Stimulated activated CD4-positive, alpha-beta T cell treated with anti-CD3 and anti-CD28 coated beads, Interleukin-4, amount 100 ng/mL, for 48 hours (primary cell): ENCODE data around the gene NEDD4.
"Not testable (repeated sequence)": the region's sequence is repeated elsewhere in the genome, so short reads cannot be mapped to it uniquely, and the experiment has no call there.

ENCODE experiments used
- DNase-seq, 2 donors: peaks; one replicate each; pipeline ENCODE4 v3.0.0-alpha.2; 2020; ENCODE audit warnings: low read depth in 2 of 2

NEDD4 gene

GRCh38 chr15:55993111-55993803, at the start of gene NEDD4:
Gene NEDD4, minus strand, starts transcription at chr15:55993612. Its CDS starts 57 bp downstream, at chr15:55993555.
- DNase-seq: peak; percentile 57 to 70

GRCh38 chr15:56042498-56042897, 49.1 kb upstream of the NEDD4 start:
- DNase-seq: no peak

DNA sequence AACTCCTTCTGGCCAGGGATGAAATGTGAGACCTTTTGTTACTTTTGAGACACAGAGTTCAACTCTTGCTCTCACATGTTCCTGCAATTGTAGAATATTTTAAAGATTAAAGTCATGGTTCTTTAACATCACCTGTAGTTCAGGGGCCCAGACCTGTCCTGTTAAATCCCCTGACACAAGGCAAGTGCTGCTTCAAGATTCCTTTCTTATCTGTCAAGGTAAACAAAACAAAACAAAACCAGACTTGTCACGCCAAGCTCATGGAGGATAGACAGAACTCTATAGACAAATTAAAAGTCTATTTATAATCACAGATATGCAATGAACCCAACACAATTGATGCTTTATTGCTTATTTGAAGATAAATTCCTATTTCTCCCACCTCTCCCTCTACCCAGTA, 48.6 kb upstream of the NEDD4 start:
- DNase-seq: no peak

GRCh38 chr15:56040081-56041035, 46.9 kb upstream of the NEDD4 start:
- peak in 1 of 2 donors; percentile 12 for DNase-seq

DNA sequence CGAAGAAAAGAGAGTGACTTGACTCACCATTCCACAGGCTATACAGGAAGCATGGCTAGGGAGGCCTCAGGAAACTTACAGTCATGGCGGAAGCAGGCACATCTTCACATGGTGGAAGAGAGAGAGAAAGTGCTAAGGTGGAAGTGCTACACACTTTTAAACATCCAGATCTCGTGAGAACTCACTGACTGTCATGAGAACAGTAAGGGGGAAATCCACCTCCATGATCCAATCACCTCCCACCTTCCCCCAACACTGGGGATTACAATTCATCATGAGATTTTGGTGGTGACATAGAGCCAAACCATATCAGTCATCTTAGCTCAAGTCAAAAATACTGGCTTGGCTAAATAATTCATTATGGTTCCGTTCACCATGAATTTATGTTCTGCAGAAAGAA, 45.3 kb upstream of the NEDD4 start:
- DNase-seq: no peak

- no peak for DNase-seq
Observed at GRCh38 chr15:56038015-56038414, 44.6 kb upstream of the NEDD4 start.

GRCh38 chr15:56036546-56037067, 43.2 kb upstream of the NEDD4 start:
- no peak for DNase-seq

- no peak for DNase-seq
Observed at GRCh38 chr15:56035166-56035565, 41.8 kb upstream of the NEDD4 start.

GRCh38 chr15:56034514-56034913, 41.1 kb upstream of the NEDD4 start:
- DNase-seq: no peak

DNA sequence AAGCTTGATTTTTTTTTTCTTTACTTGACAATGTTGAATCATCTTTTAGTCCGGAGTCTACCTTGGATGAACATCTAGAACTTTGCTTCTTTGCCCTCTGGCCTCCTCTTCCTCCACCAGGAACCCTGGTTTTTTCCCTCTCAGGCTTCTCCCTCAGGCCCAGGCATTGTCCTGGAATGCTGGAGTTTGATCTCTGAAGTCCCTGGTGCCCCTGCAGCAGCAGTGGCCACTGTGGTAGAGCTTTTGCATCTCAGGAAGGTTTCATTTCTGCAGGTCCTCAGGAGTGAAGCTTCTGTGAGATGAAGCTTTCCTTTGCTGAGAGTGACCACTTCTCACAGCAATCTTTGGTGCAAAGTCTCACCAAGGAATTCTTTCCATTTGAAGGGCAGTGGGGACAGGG, 39.0 kb upstream of the NEDD4 start:
- no peak for DNase-seq

- DNase-seq: no peak
Observed at GRCh38 chr15:56031836-56032235, 38.4 kb upstream of the NEDD4 start.

DNA sequence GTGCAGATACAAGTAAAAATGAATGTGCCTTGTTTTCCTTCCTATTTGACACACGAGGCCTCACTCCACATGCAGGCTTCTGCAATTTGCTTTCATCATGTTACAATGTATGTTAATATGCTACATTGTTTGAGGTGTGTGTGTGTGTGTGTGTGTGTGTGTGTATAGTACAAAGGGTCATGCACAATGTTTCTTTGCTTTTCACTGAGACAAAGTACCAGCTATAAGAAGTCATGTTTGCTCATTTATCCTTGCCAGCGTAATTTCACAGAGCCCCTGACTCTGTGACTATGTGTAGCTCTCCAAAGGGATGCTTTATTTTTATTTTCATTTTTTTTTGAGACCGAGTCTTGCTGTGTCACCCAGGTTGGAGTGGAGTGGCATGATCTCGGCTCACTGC, 38.0 kb upstream of the NEDD4 start:
- no peak for DNase-seq

DNA sequence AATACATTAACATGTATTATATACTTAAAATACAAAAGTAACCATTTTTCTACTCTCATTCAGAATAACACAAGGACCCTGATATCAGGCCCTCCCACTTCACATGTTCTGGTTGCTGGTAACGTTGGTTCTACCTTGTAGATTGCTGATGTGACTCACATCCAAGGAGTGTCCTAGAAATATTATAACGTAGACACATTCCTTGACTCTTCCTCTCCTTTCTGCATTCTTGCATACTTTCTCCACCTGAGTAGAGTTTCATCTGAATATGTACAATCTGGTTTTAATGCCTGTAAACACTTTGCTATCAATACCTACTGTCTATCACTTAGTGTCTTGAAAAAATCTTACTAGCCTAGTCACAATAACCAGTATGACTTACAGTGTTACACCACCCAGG, 35.0 kb upstream of the NEDD4 start:
- DNase-seq: no peak

- not testable (repeated sequence) for DNase-seq
Observed at GRCh38 chr15:56023160-56023559, 29.7 kb upstream of the NEDD4 start.

DNA sequence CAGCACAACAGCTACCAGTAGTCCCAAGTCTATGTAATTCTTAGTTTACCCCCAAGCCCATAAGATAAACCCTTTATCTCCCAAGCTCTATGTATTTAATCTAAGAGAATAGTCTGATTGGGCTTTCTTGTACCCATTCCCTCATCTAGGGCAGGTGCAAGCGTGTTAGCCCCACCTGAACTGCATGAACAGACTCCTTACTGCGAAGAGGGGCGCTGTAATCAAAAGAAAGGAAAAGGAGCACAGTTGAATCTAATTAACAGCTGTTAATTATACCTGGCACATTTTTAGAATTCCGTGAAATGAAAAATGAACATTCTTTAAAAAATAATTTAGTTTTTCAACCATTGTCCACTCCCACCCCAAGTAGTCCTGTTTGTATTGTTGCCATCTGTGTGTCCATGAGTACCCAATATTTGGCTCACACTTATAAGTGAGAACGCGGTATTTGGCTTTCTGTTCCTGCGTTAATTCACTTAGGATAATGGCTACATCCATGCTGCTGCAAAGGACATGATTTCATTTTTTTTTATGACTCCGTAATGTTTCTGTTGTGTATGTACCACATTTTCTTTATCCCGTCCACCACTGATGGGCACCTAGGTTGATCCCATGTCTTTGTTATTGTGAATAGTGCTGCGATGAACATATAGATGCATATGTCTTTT, 26.5 kb upstream of the NEDD4 start:
- no peak for DNase-seq

DNA sequence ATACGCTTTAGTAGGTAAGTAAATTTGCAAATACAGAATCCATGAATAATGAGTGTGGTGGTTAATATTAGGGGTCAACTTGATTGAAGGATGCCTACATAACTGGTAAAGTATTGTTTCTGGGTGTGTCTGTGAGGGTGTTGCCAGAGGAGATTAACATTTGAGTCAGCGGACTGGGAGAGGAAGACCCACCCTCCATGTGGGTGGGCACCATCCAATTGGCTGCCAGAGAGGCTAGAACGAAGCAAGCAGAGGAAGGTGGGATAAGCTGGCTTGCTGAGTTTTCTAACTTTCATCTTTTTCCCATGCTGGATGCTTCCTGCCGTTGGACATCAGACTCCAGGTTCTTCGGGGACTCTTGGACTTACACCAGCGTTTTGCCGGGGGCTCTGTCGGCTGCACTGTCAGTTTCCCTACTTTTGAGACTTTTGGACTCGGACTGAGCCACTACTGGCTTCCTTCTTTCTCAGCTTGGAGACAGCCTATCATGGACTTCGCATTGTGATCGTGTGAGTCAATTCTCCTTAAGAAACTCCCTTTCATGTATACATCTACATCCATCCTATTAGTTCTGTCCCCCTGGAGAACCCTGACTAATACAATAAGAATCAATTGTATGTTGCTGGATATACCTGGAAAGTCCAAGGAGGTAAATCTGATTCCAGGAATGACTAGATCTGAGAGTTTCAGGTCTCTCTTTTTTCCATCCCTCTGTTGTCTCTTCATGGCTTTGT, 25.8 kb upstream of the NEDD4 start:
- DNase-seq: no peak

DNA sequence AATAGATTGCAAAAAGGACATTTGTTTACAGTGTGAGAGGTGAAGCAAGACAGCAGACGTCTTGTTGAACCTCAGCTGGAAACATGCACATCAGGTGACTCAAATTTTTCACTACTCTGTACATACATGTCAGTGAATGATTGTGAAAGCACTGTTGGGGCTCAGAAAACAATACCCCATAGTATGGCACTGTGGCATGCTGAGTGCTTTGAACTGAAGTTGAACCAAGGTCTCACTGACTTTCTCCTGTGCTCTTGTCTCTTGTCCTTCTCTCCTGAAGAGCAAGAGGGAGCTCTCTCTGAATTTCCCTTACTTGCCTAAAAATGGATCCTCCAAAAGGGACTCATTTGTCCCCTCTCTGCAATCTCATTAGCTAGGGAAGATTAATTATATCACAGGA, 24.5 kb upstream of the NEDD4 start:
- no peak for DNase-seq

GRCh38 chr15:56017511-56017910, 24.1 kb upstream of the NEDD4 start:
- no peak for DNase-seq

DNA sequence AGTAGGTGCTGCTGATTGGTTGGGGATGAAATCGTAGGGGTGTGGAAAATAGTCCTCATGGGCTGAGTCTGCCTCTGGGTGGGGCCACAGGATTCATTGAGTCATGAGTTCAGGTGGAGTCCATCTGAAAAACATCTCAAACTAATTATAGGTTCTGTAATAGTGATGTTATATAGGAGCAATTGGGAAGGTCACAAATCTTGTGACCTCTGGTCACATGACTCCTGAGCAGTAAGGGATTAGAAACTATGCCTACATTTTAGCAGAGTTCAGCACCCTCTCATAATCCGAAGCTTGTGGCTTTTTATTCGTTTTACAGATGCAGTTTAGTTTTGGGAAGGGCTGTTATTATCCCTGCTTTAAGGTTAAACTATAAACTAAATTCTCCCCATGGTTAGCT, 22.9 kb upstream of the NEDD4 start:
- no peak for DNase-seq

GRCh38 chr15:56014677-56015076, 21.3 kb upstream of the NEDD4 start:
- no peak for DNase-seq

- DNase-seq: peak in 1 of 2 donors; percentile 2
Observed at GRCh38 chr15:56007053-56007452, 13.6 kb upstream of the NEDD4 start.
